H1 (cell line): ENCODE measurements around the gene RBMS1. TPM values are rescaled to one million over a fixed set of nuclear protein-coding genes. Genes with fewer than 3 reads are reported as not detected.

ENCODE experiments used
- CTCF ChIA-PET: fragments of 300-600 bp; sonication (Branson Sonifier 250); formaldehyde crosslinking; loops from one replicate; lab custom pipeline; 2021; ENCODE audit not compliant: partially characterized antibody; lab: Charles Lee
- POLR2A ChIA-PET: fragments of 300-600 bp; sonication (Branson Sonifier 250); formaldehyde crosslinking; loops from one replicate; lab custom pipeline; 2021; ENCODE audit warnings: inconsistent platforms; ENCODE audit not compliant: partially characterized antibody; lab: Charles Lee
- DNase-seq, 2 experiments: peaks; one replicate each; pipeline versions ENCODE4 v3.0.0 to v3.0.0-alpha.2; 2010 to 2022; ENCODE audit warnings: low spot score in 2 of 2, low read depth in 1 of 2, mixed read lengths in 1 of 2
- FAIRE-seq: peaks from 2 replicates; lab custom pipeline; 2011; peaks lifted over from hg19 to GRCh38; lab: Jason Lieb, UNC
- H2AFZ ChIP-seq: 2 replicates; pipeline ENCODE4 v1.8.1; 2012; ENCODE audit warnings: low read length, inconsistent platforms
- H2AK5ac ChIP-seq: 2 replicates; pipeline ENCODE4 v1.6.1; 2013; ENCODE audit warnings: low read depth, low read length
- H2BK120ac ChIP-seq: replicated peaks from 2 replicates; pipeline ENCODE3; 2013; ENCODE audit warnings: low read depth, low read length, inconsistent platforms
- H2BK12ac ChIP-seq: 2 replicates; pipeline ENCODE4 v1.6.1; 2013; ENCODE audit warnings: low read depth, low read length
- H2BK15ac ChIP-seq: 2 replicates; pipeline ENCODE4 v1.6.1; 2013; ENCODE audit warnings: low read length
- H2BK20ac ChIP-seq: 2 replicates; pipeline ENCODE4 v1.6.1; 2013; ENCODE audit warnings: low read length
- H2BK5ac ChIP-seq: 2 replicates; pipeline ENCODE4 v1.6.1; 2013; ENCODE audit warnings: low read depth, low read length
- H3K14ac ChIP-seq: 2 replicates; pipeline ENCODE4 v1.6.1; 2013; ENCODE audit warnings: inconsistent platforms; ENCODE audit not compliant: insufficient read length
- H3K18ac ChIP-seq: 2 replicates; pipeline ENCODE4 v1.6.1; 2013; ENCODE audit warnings: low read length; ENCODE audit errors: extremely low read depth
- H3K23ac ChIP-seq: 2 replicates; pipeline ENCODE4 v1.6.1; 2013; ENCODE audit warnings: inconsistent platforms; ENCODE audit not compliant: insufficient read length
- H3K23me2 ChIP-seq: 2 replicates; pipeline ENCODE4 v1.6.1; 2013; ENCODE audit warnings: low read depth, low read length
- H3K27ac ChIP-seq: 2 replicates; pipeline ENCODE4 v1.6.1; 2011; ENCODE audit warnings: low read depth, low read length, inconsistent platforms
- H3K27me3 ChIP-seq, 4 experiments: replicated peaks in 1 of 4; 1 replicate in 1 of 4; 2 replicates in 3 of 4; pipeline versions ENCODE4 v1.6.1 to v1.8.1; 2011 to 2013; ENCODE audit warnings: low read length in 3 of 4, mild to moderate bottlenecking in 3 of 4, inconsistent platforms in 2 of 4, mixed read lengths in 2 of 4, moderate library complexity in 1 of 4; ENCODE audit not compliant: control insufficient read depth in 3 of 4, insufficient read depth in 3 of 4; ENCODE audit errors: extremely low read depth in 1 of 4
- H3K36me3 ChIP-seq, 4 experiments: 2 replicates each; pipeline versions ENCODE4 v1.6.1 to v1.8.1; 2011 to 2013; ENCODE audit warnings: mild to moderate bottlenecking in 4 of 4, low read length in 3 of 4, moderate library complexity in 2 of 4, control low read depth in 1 of 4, inconsistent platforms in 1 of 4; ENCODE audit not compliant: insufficient read depth in 4 of 4, control insufficient read depth in 2 of 4
- H3K4ac ChIP-seq: replicated peaks from 2 replicates; pipeline ENCODE3; 2013; ENCODE audit warnings: low read length, low read depth, mixed read lengths, inconsistent platforms; ENCODE audit not compliant: insufficient read length
- H3K4me1 ChIP-seq, 4 experiments: replicated peaks in 1 of 4; 1 replicate in 1 of 4; 2 replicates in 3 of 4; pipeline versions ENCODE4 v1.6.1 to v1.8.1; 2011 to 2013; ENCODE audit warnings: low read length in 3 of 4, inconsistent platforms in 2 of 4, mixed read lengths in 1 of 4; ENCODE audit not compliant: insufficient read depth in 4 of 4, control insufficient read depth in 3 of 4
- H3K4me2 ChIP-seq, 2 experiments: 2 replicates each; pipeline versions ENCODE4 v1.6.1 to v1.8.1; 2011 to 2013; ENCODE audit warnings: low read depth in 2 of 2, low read length in 2 of 2, control low read depth in 1 of 2, inconsistent platforms in 1 of 2, mild to moderate bottlenecking in 1 of 2; ENCODE audit not compliant: insufficient read depth in 1 of 2
- H3K4me3 ChIP-seq, 4 experiments: fragments of 200-600, 300-600 bp in 1 of 4; sonication (generic), shearing (Covaris generic), sonication (Bioruptor Twin) in 1 of 4; 2 replicates each; pipeline versions ENCODE4 v1.5.1 to v1.8.1; 2011 to 2016; ENCODE audit warnings: low read length in 4 of 4, low read depth in 3 of 4, control low read depth in 2 of 4, inconsistent platforms in 2 of 4, mild to moderate bottlenecking in 2 of 4, mixed read lengths in 1 of 4, moderate library complexity in 1 of 4; ENCODE audit not compliant: insufficient read depth in 2 of 4; ENCODE audit errors: extremely low read depth in 1 of 4
- H3K56ac ChIP-seq: replicated peaks from 2 replicates; pipeline ENCODE3; 2013; ENCODE audit warnings: low read depth, mild to moderate bottlenecking, mixed read lengths, low read length, inconsistent platforms; ENCODE audit not compliant: insufficient read length
- H3K79me1 ChIP-seq: 2 replicates; pipeline ENCODE4 v1.6.1; 2013; ENCODE audit warnings: low read depth, low read length, control low read depth
- H3K79me2 ChIP-seq, 2 experiments: 2 replicates each; pipeline versions ENCODE4 v1.6.1 to v1.8.1; 2012 to 2013; ENCODE audit warnings: low read length in 2 of 2, mild to moderate bottlenecking in 2 of 2, inconsistent platforms in 1 of 2; ENCODE audit not compliant: insufficient read depth in 2 of 2, control insufficient read depth in 1 of 2
- H3K9ac ChIP-seq, 4 experiments: replicated peaks in 1 of 4; 1 replicate in 1 of 4; 2 replicates in 3 of 4; pipeline versions ENCODE4 v1.6.1 to v1.8.1; 2011 to 2013; ENCODE audit warnings: low read depth in 3 of 4, low read length in 3 of 4, control low read depth in 2 of 4, mild to moderate bottlenecking in 2 of 4, moderate library complexity in 2 of 4, inconsistent platforms in 1 of 4; ENCODE audit errors: extremely low read depth in 1 of 4
- H3K9me3 ChIP-seq, 2 experiments: 2 replicates each; pipeline versions ENCODE4 v1.6.1 to v1.8.1; 2012 to 2013; ENCODE audit warnings: mild to moderate bottlenecking in 2 of 2, moderate library complexity in 2 of 2, control low read depth in 1 of 2, inconsistent platforms in 1 of 2, low read depth in 1 of 2, low read length in 1 of 2, mixed read lengths in 1 of 2; ENCODE audit not compliant: insufficient read depth in 2 of 2
- H4K20me1 ChIP-seq, 2 experiments: replicated peaks in 1 of 2; 2 replicates each; pipeline versions ENCODE3 to v1.8.1; 2011 to 2013; ENCODE audit warnings: inconsistent platforms in 2 of 2, low read length in 2 of 2, mild to moderate bottlenecking in 1 of 2; ENCODE audit not compliant: insufficient read depth in 2 of 2, control insufficient read depth in 1 of 2
- H4K5ac ChIP-seq: 2 replicates; pipeline ENCODE4 v1.6.1; 2013; ENCODE audit warnings: low read length, low read depth, mixed read lengths, inconsistent platforms; ENCODE audit not compliant: insufficient read length
- H4K8ac ChIP-seq: 2 replicates; pipeline ENCODE4 v1.8.0; 2013; ENCODE audit warnings: mild to moderate bottlenecking, moderate library complexity, low read length, inconsistent platforms; ENCODE audit not compliant: insufficient read depth; ENCODE audit errors: extremely low read depth
- H4K91ac ChIP-seq: replicated peaks from 2 replicates; pipeline ENCODE3; 2013; ENCODE audit warnings: low read length, mixed read lengths, inconsistent platforms; ENCODE audit not compliant: insufficient read length
- CTCF ChIP-seq, 3 experiments: IDR thresholded peaks; 1 replicate in 2 of 3; 2 replicates in 1 of 3; pipeline versions ENCODE4 v1.5.1 to v1.6.1; 2011; ENCODE audit warnings: low read length in 3 of 3, mild to moderate bottlenecking in 3 of 3, inconsistent platforms in 2 of 3, low read depth in 1 of 3, moderate library complexity in 1 of 3; ENCODE audit not compliant: insufficient read depth in 1 of 3; ENCODE audit errors: control extremely low read depth in 1 of 3
- GABPA ChIP-seq: IDR thresholded peaks from 2 replicates; pipeline ENCODE4 v1.6.1; 2011; ENCODE audit warnings: mild to moderate bottlenecking, low read length, moderate library complexity, borderline replicate concordance; ENCODE audit not compliant: insufficient read depth
- RAD21 ChIP-seq, 2 experiments: IDR thresholded peaks in 1 of 2; conservative IDR thresholded peaks in 1 of 2; 2 replicates each; pipeline ENCODE4 v1.6.1; 2011; ENCODE audit warnings: low read depth in 2 of 2, low read length in 2 of 2, improper control_type of control experiment in 1 of 2, inconsistent platforms in 1 of 2, mild to moderate bottlenecking in 1 of 2, moderate library complexity in 1 of 2
- RNF2 ChIP-seq: fragments of 200-900, 300-1000 bp; sonication (generic); IDR thresholded peaks from 2 replicates; pipeline ENCODE4 v1.7.1; 2016; ENCODE audit warnings: borderline replicate concordance, low read depth, mild to moderate bottlenecking, antibody characterized with exemption, low read length; ENCODE audit not compliant: poor library complexity, severe bottlenecking; ENCODE audit errors: missing control alignments
- RXRA ChIP-seq: IDR thresholded peaks from 2 replicates; pipeline ENCODE4 v1.6.1; 2011; ENCODE audit warnings: low read depth, mild to moderate bottlenecking, low read length, moderate library complexity; ENCODE audit not compliant: insufficient read depth
- SIRT6 ChIP-seq: IDR thresholded peaks from one replicate; pipeline ENCODE4 v1.7.1; 2012; ENCODE audit warnings: low read length, inconsistent platforms
- WGBS, 2 experiments: shearing (Covaris generic) in 1 of 2; methylation state at CpG; one replicate each; pipeline versions ENCODE4 v1.1.6 to v1.1.7; 2013 to 2015; ENCODE audit warnings: low lambda C conversion rate in 2 of 2, mixed read lengths in 2 of 2, inconsistent platforms in 1 of 2, low coverage in 1 of 2, missing lambda C conversion rate in 1 of 2; ENCODE audit not compliant: insufficient replicate concordance in 2 of 2, insufficient coverage in 1 of 2, insufficient read length in 1 of 2; ENCODE audit errors: extremely low coverage in 1 of 2, missing lambda C conversion rate in 1 of 2; 5-methylcytosine and 5-hydroxymethylcytosine counted together
- polyA plus RNA-seq, 7 experiments: library from polyadenylated mRNA; depleted of rRNA in 3 of 7; stranded (reverse) in 5 of 7; unstranded in 2 of 7; fragments of >200 nt in 5 of 7; fragments of 200-250 nt in 2 of 7; gene quantifications; 1 replicate in 5 of 7; 2 replicates in 1 of 7; 4 replicates in 1 of 7; pipeline versions ENCODE4 v1.2.1 to v1.2.3, GENCODE V29; 2011 to 2013; ENCODE audit warnings: missing spikeins in 2 of 7, mixed read lengths in 2 of 7
- total RNA-seq: library from RNA; stranded (reverse); fragmentation: NEBNext Ultra II Directional; extraction: Animal tissue kit (Norgen Biotek cat#: 25700); gene quantifications from 2 replicates; pipeline ENCODE4 v1.2.1, GENCODE V29; 2021

Gene RBMS1
- total and polyA plus RNA-seq, 2 of the 8 experiments (the other 6 are each of a cell fraction or from before 2014, with no cell fraction given), result 53.7 to 60.0 TPM

- H2AFZ ChIP-seq, result no peak overlapping the region
- H4K20me1 ChIP-seq, result no peaks in the 10 kb centered on the region
- TF ChIP-seq RNF2 (no peak), CTCF (IDR thresholded peaks at IDR 0.05; ENCODE audit: control extremely low read depth in 1 of 3, insufficient read depth in 1 of 3, low read depth in 1 of 3, low read length in 3 of 3) (peak; percentile 14 to 61 (median 49); a peak in 3 of 4 replicates), SIRT6 (no peak), RXRA (no peak), RAD21 (IDR thresholded peaks at IDR 0.05 in 1 of 2, conservative IDR thresholded peaks at IDR 0.05 in 1 of 2; ENCODE audit: low read depth in 2 of 2, low read length in 2 of 2) (peak; percentile 55 to 67), GABPA (no peak)
- H3K23ac ChIP-seq, result no peak overlapping the region
- H4K5ac ChIP-seq, result no peak overlapping the region
- ChIA-PET CTCF (interaction anchor here (0.5 to 6.1 kb wide), 65 partner anchors 9 to 739 kb away, joined by 3 to 62 read pairs (median 4); no protein-coding TSS in a partner anchor), POLR2A (interaction anchor here (1.1 to 1.2 kb wide), 2 partner anchors 55 to 101 kb away, joined by 4 to 5 read pairs; no protein-coding TSS in a partner anchor)
- no peaks in the 10 kb centered on the region for H3K27me3 ChIP-seq
- H3K27ac ChIP-seq, result no peak overlapping the region
- no peak overlapping the region for H3K9ac ChIP-seq
- no peak overlapping the region for H3K4me2 ChIP-seq
- no peak overlapping the region for H4K91ac ChIP-seq
- DNase-seq (no peak), FAIRE-seq (peak; percentile 13)
- no peak overlapping the region for H4K8ac ChIP-seq
- H3K4ac ChIP-seq, result no peak overlapping the region
- H3K9me3 ChIP-seq, result no peaks in the 10 kb centered on the region
- peaks cover 3% of the 10 kb centered on the region; the same call in 1 of the 2 replicates for H3K79me1 ChIP-seq
- no peak overlapping the region for H2BK5ac ChIP-seq
- H2BK12ac ChIP-seq, result no peak overlapping the region
- H2BK20ac ChIP-seq, result no peak overlapping the region
- no peak overlapping the region for H3K4me3 ChIP-seq
- 69% methylated on average over 12 of the region's 12 CpGs; no CpG with 5 or more reads in 1 of the 2 experiments for WGBS, 2 experiments
- no peak overlapping the region for H3K14ac ChIP-seq
- no peak overlapping the region for H3K18ac ChIP-seq
- no peaks in the 10 kb centered on the region for H3K36me3 ChIP-seq
- no peak overlapping the region for H2AK5ac ChIP-seq
- H3K23me2 ChIP-seq, result no peaks in the 10 kb centered on the region
- peaks cover 2 to 5% (median 4%) of the 10 kb centered on the region in 4 experiments; a peak in 4 of 7 replicates for H3K4me1 ChIP-seq
- peaks cover 0 to 25% of the 10 kb centered on the region in 2 experiments; a peak in 2 of 4 replicates for H3K79me2 ChIP-seq
- no peak overlapping the region for H2BK120ac ChIP-seq
- H2BK15ac ChIP-seq, result no peak overlapping the region
- H3K56ac ChIP-seq, result no peak overlapping the region
Measured at GRCh38 chr2:160324161-160324800, 169.3 kb downstream of the RBMS1 start.
